Measurements from ENCODE around the gene CEP41. TPM values are rescaled to one million over a fixed set of nuclear protein-coding genes. Genes with fewer than 3 reads are reported as not detected.

Gene CEP41
- total RNA-seq, 1 donor from 2014 or later = 22.0 TPM

GRCh38 chr7:130372402-130373165 is 68.2 kb downstream of the CEP41 start:
- no peak for DNase-seq (ENCODE audit: low read depth)
- H3K4me3 ChIP-seq (ENCODE audit: low read depth, low read length) = no peak overlapping the region
- no peak for TF ChIP-seq CTCF (conservative IDR thresholded peaks at IDR 0.05; ENCODE audit: low read depth, low read length)

- H3K4me3 ChIP-seq (ENCODE audit: low read depth, low read length) = no peak overlapping the region
- DNase-seq (ENCODE audit: low read depth) = no peak
- TF ChIP-seq CTCF (conservative IDR thresholded peaks at IDR 0.05; ENCODE audit: low read depth, low read length) = no peak
Measured at GRCh38 chr7:130371046-130371445, 69.8 kb downstream of the CEP41 start.

GRCh38 chr7:130369831-130370550 is 70.8 kb downstream of the CEP41 start:
- no peak overlapping the region for H3K4me3 ChIP-seq (ENCODE audit: low read depth, low read length)
- no peak for TF ChIP-seq CTCF (conservative IDR thresholded peaks at IDR 0.05; ENCODE audit: low read depth, low read length)
- DNase-seq (ENCODE audit: low read depth) = no peak

GRCh38 chr7:130369110-130369711 is 71.6 kb downstream of the CEP41 start:
- no peak for DNase-seq (ENCODE audit: low read depth)
- no peak for TF ChIP-seq CTCF (conservative IDR thresholded peaks at IDR 0.05; ENCODE audit: low read depth, low read length)
- no peak overlapping the region for H3K4me3 ChIP-seq (ENCODE audit: low read depth, low read length)

GRCh38 chr7:130367836-130368746 is 72.7 kb downstream of the CEP41 start:
- DNase-seq (ENCODE audit: low read depth) = no peak
- no peak for TF ChIP-seq CTCF (conservative IDR thresholded peaks at IDR 0.05; ENCODE audit: low read depth, low read length)
- no peak overlapping the region for H3K4me3 ChIP-seq (ENCODE audit: low read depth, low read length)

- no peak for TF ChIP-seq CTCF (conservative IDR thresholded peaks at IDR 0.05; ENCODE audit: low read depth, low read length)
- DNase-seq (ENCODE audit: low read depth) = no peak
- H3K4me3 ChIP-seq (ENCODE audit: low read depth, low read length) = no peak overlapping the region
Measured at GRCh38 chr7:130367088-130367755, 73.6 kb downstream of the CEP41 start.
